Tibial nerve (tissue), 4 donors: ENCODE measurements around the gene BARX1. TPM values are rescaled to one million over a fixed set of nuclear protein-coding genes. Genes with fewer than 3 reads are reported as not detected.

Source experiments
- DNase-seq, 2 donors: peaks; one replicate each; pipeline ENCODE4 v3.0.0-alpha.2; 2019; ENCODE audit warnings: low spot score in 2 of 2
- H3K27ac ChIP-seq, 4 donors: fragments of 200-600 bp; sonication (generic) in 3 of 4; one replicate each; pipeline ENCODE4 v1.5.1; 2017 to 2019; ENCODE audit warnings: mild to moderate bottlenecking in 1 of 4
- H3K27me3 ChIP-seq, 2 donors: fragments of 200-600 bp; sonication (generic) in 1 of 2; one replicate each; pipeline versions ENCODE4 v1.5.1 to v1.6.0; 2017 to 2019
- H3K36me3 ChIP-seq, 3 donors: fragments of 200-600 bp; sonication (generic); one replicate each; pipeline ENCODE4 v1.5.1; 2018 to 2019
- H3K4me1 ChIP-seq, 4 donors: fragments of 200-600 bp; sonication (generic) in 3 of 4; one replicate each; pipeline ENCODE4 v1.5.1; 2017 to 2019
- H3K4me3 ChIP-seq, 4 donors: fragments of 200-600 bp; sonication (generic) in 3 of 4; one replicate each; pipeline ENCODE4 v1.5.1; 2017 to 2019; ENCODE audit warnings: mild to moderate bottlenecking in 1 of 4, moderate library complexity in 1 of 4
- H3K9me3 ChIP-seq, 4 donors: fragments of 200-600 bp; sonication (generic) in 3 of 4; one replicate each; pipeline ENCODE4 v1.5.1; 2017 to 2019
- EP300 ChIP-seq, 2 donors: sonication (generic); formaldehyde crosslinking; IDR thresholded peaks; one replicate each; pipeline ENCODE4 v1.6.1; 2017; ENCODE audit warnings: antibody characterized with exemption in 2 of 2, mild to moderate bottlenecking in 1 of 2
- POLR2A ChIP-seq, 2 donors: fragments of 450-650 bp; IDR thresholded peaks; one replicate each; pipeline ENCODE4 v1.6.1; 2017; ENCODE audit warnings: antibody characterized with exemption in 2 of 2, mild to moderate bottlenecking in 2 of 2, moderate library complexity in 2 of 2
- WGBS, 2 donors: methylation state at CpG; one replicate each; pipeline ENCODE4 v1.1.5; 2018; 5-methylcytosine and 5-hydroxymethylcytosine counted together
- total RNA-seq, 4 donors: library from RNA; depleted of rRNA; stranded (reverse); fragments of >200 nt; gene quantifications; one replicate each; pipeline ENCODE4 v1.1.0, GENCODE V29; 2016
- TF ChIP-seq, protein P1 (sequence below), 5 experiments: fragments of 200-600 bp in 3 of 5; fragments of 450-650 bp in 2 of 5; sonication (generic) in 3 of 5; IDR thresholded peaks; one replicate each; pipeline ENCODE4 v1.5.1; 2016 to 2019; ENCODE audit warnings: antibody characterized with exemption in 5 of 5, mild to moderate bottlenecking in 3 of 5, moderate library complexity in 2 of 5

Gene BARX1
- total RNA-seq, 4 donors from 2014 or later, result not detected

DNA sequence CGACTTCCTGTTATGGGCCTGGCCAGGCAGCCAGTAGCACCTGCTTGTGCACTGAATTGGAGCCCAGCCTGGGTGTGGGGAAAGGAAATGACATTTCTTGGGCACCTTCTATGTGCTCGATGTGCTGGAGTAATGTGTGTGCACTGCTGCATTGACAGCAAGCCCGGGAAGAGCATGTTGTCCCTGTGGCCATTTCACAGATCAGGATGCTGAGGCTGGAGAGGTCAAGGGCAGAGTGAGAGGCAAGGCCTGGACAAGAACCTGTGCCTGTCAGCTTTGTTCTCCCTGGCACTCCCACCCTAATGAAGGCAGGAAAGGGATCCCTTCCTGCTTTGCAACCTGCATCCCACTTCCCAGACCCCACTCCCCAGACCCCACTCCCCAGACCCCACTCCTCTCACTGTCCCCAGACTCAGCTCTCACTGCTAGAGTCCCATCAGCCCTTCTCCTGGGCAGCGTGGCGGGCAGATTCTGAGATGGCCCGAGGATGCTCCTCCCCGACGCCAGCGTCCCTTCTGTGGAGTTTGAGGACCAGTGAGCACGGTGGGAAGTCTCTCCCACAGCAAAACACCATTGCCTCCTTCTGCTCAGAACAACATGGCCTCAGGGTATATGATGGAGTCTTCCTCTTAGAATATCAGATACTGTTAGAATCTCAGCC lies 49.6 kb downstream of the BARX1 start:
- Histone ChIP-seq H3K9me3 (peaks cover 0 to 8% (median 0%) of the 10 kb centered on the region in 4 donors), H3K27ac (no peak overlapping the region), H3K4me3 (no peak overlapping the region), H3K27me3 (no peaks in the 10 kb centered on the region), H3K4me1 (no peaks in the 10 kb centered on the region), H3K36me3 (no peaks in the 10 kb centered on the region)
- no peak for DNase-seq
- 81 to 83% methylated on average over 10 of the region's 10 CpGs for WGBS, 2 donors
- no peak for TF ChIP-seq EP300 (IDR thresholded peaks at IDR 0.05)
- TF ChIP-seq POLR2A (IDR thresholded peaks at IDR 0.05), result no peak
- TF ChIP-seq, protein P1, sequence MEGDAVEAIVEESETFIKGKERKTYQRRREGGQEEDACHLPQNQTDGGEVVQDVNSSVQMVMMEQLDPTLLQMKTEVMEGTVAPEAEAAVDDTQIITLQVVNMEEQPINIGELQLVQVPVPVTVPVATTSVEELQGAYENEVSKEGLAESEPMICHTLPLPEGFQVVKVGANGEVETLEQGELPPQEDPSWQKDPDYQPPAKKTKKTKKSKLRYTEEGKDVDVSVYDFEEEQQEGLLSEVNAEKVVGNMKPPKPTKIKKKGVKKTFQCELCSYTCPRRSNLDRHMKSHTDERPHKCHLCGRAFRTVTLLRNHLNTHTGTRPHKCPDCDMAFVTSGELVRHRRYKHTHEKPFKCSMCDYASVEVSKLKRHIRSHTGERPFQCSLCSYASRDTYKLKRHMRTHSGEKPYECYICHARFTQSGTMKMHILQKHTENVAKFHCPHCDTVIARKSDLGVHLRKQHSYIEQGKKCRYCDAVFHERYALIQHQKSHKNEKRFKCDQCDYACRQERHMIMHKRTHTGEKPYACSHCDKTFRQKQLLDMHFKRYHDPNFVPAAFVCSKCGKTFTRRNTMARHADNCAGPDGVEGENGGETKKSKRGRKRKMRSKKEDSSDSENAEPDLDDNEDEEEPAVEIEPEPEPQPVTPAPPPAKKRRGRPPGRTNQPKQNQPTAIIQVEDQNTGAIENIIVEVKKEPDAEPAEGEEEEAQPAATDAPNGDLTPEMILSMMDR (IDR thresholded peaks at IDR 0.05), result no peak

DNA sequence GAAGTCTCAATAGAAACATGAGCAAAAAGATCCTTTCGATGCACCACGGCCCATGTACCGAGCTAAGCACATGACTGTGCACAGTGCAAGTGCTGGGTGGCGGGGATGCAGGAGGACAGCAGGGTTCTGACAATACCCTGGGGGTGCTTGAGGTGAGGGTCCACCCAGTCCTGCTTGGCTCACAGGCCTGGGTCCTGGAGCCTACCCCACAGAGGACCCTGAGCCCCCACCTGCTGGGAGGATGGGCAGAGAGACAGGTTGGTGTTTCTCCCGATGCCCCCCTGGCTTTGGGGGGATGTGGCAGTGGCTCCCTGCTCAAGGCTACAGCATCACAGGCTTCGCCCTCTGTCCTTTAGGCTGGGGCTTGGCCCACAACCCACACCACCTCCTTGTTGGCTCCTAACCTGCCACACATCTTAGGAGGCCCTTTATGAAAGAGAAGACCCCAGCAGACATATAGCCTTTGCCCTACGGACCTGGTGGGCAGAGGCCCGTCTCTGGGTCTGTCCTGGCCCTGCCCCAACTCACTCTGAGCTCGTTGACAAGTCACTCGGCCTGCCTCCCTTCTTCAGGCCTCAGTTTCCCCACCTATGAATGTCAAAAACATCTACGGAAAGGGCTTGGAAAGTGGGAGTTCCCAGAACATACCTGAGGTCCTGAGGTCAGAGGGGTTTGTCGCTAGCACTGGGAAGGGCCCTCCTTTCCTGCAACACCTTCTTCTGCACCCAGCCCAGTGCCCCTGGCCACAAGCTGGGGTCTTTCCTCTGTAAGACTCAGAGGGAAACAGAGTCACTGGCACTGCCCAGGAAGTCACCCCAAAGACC lies 50.3 kb downstream of the BARX1 start:
- H3K9me3 ChIP-seq, result peaks cover 0 to 15% (median 0%) of the 10 kb centered on the region in 4 donors
- no peak overlapping the region for H3K27ac ChIP-seq
- H3K4me3 ChIP-seq, result no peak overlapping the region
- TF ChIP-seq, protein P1 (IDR thresholded peaks at IDR 0.05), result no peak
- TF ChIP-seq POLR2A (IDR thresholded peaks at IDR 0.05), result no peak
- no peak for TF ChIP-seq EP300 (IDR thresholded peaks at IDR 0.05)
- no peaks in the 10 kb centered on the region for H3K36me3 ChIP-seq
- WGBS, 2 donors, result 85 to 88% methylated on average over 10 to 12 of the region's 12 CpGs
- H3K4me1 ChIP-seq, result no peaks in the 10 kb centered on the region
- no peaks in the 10 kb centered on the region for H3K27me3 ChIP-seq
- DNase-seq, result no peak

DNA sequence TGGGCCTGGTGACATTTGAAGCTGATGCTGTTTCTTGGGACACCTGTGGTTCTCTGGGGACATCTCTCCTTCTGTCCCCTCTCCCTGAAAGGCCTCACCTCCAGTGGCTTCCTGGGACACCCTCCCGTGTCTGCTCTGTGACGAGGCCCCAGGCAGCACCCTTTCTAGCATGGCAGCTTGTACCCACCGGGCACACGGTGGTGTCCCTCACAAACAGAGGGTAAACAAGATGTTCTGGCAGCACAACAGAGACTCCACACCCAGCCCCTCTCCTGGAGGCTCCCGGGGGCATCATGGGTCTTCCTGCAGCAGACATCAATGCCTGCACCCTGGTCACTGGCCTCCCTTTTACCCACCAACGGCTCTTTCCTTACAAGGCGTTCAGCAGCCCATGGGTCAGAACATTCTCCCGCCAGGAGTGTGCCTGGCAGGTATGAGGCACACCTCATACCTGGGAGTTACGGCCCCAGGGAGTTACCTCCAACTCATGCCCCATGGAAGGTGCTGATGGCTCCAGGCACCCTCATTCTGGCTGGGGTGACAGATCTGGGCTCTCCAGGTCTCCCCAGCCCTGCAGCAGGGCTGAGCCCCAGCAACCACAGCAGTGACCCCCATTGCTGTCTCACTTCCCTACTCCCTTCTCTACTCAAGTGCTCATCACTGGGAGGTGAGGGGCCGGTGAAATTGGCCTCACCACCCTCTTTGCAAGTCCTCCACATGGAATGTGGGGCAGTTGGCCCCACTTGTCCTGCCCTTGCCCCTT lies 51.1 kb downstream of the BARX1 start:
- Histone ChIP-seq H3K27me3 (no peaks in the 10 kb centered on the region), H3K27ac (no peak overlapping the region), H3K4me3 (no peak overlapping the region), H3K36me3 (no peaks in the 10 kb centered on the region), H3K9me3 (peaks cover 0 to 15% (median 0%) of the 10 kb centered on the region in 4 donors), H3K4me1 (no peaks in the 10 kb centered on the region)
- no peak for TF ChIP-seq POLR2A (IDR thresholded peaks at IDR 0.05)
- TF ChIP-seq EP300 (IDR thresholded peaks at IDR 0.05), result no peak
- TF ChIP-seq, protein P1 (IDR thresholded peaks at IDR 0.05), result no peak
- no peak for DNase-seq
- 79 to 84% methylated on average over 10 of the region's 10 CpGs for WGBS, 2 donors

DNA sequence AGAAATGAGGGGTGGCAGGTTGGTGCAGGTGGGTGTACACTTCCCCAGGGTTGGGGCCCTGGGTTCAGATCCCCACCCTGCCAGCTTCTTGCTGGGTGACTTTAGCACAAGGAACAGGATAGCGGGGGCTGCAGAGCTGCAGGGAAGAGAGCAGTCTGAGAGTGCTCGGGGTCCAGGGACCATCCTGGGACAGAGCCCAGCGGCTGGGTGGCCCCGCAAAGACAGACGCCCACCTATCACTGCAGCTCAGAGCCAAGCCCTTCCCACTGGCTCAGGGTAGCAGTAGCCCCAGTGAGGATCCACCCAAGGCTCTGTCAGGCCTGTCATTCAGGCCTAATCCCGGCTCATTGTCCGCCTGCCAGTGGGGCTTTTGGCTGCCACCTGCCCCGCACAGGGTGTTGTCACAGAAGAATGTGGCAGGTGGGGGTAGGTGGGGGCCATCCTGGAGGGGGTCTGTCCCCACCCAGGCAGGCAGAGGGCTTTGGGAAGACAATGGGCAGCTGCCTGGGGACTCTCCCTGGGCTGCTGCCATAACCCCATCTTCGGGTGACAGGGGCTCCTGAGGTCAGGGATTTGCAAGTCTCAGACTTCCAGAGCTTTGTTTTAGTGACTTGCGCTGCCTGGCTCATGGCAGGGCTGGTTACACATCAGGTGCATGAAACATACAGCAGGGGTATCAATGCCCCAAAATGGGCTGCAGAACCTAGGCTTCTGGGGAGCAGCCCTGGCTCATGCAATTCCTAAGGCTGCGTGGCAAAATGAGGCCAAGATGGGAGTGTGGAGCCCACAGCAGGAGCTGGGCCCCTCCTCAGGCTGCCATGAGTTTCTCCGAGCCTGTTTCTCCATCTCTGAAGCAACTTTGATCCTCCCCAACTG lies 52.1 kb downstream of the BARX1 start:
- no peak for DNase-seq
- Histone ChIP-seq H3K36me3 (no peaks in the 10 kb centered on the region), H3K27ac (no peak overlapping the region), H3K9me3 (peaks cover 0 to 15% (median 0%) of the 10 kb centered on the region in 4 donors), H3K4me3 (no peak overlapping the region), H3K27me3 (no peaks in the 10 kb centered on the region), H3K4me1 (no peaks in the 10 kb centered on the region)
- 78 to 83% methylated on average over 12 of the region's 12 CpGs for WGBS, 2 donors
- TF ChIP-seq EP300 (IDR thresholded peaks at IDR 0.05) (no peak), POLR2A (IDR thresholded peaks at IDR 0.05) (no peak)
- TF ChIP-seq, protein P1 (IDR thresholded peaks at IDR 0.05), result no peak
